ENCODE measurements around the gene TTF1.
"Not testable (repeated sequence)": the region's sequence is repeated elsewhere in the genome, so short reads cannot be mapped to it uniquely, and the experiment has no call there.

The TTF1 gene

DNA sequence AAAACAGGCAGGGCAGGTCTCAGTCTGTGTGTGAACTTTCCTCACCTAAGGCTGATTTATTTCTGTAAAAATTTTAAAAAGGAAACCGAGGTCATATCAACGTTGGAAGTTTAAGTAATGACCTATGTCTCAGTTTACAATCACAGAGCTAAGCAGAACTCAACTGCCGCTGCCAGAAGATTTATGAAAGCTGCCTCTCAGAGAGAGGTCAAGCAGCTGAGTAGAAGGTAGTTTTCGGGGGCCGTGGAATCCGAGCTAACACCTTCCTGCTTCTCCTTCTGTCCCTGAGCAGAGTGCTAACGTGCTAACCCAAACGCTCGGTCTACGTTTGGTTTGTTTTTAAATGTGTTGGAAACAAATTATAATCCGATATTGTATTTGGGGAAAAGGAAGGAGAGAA is 11.1 kb downstream of the TTF1 start:
- no peak overlapping the region for H3K4me3 Mint-ChIP-seq
- no peaks in the 10 kb centered on the region for H3K9me3 Mint-ChIP-seq
- H3K27me3 Mint-ChIP-seq, result no peaks in the 10 kb centered on the region
- H3K4me1 Mint-ChIP-seq (ENCODE audit: low read depth), result peaks cover 3% of the 10 kb centered on the region
- H3K27ac Mint-ChIP-seq, result no peak overlapping the region
- H3K36me3 Mint-ChIP-seq (ENCODE audit: low read depth), result peaks cover 78% of the 10 kb centered on the region

DNA sequence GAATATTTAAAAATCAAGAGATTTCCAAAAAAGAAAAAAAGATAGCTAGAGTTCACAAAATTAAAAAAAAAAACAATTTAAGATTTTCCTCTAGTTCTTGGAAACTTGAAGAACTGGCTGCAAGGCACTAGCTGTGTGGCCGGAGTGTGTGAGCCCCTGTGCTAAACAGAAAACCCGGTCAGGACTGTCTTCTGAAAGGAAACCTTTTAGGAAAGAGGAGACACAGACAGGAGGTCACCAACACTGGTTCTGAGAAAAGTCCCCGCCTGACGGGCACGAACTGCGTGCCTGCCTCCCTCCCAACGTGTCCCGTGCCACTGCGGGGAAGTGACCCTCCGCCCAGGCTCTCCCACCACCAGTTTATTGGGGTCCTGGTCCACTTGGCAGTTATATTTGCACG is 15.2 kb downstream of the TTF1 start:
- Mint-ChIP-seq H3K36me3 (ENCODE audit: low read depth) (peaks cover 86% of the 10 kb centered on the region), H3K27ac (no peak overlapping the region), H3K9me3 (no peaks in the 10 kb centered on the region), H3K4me1 (ENCODE audit: low read depth) (no peaks in the 10 kb centered on the region), H3K27me3 (no peaks in the 10 kb centered on the region), H3K4me3 (no peak overlapping the region)

DNA sequence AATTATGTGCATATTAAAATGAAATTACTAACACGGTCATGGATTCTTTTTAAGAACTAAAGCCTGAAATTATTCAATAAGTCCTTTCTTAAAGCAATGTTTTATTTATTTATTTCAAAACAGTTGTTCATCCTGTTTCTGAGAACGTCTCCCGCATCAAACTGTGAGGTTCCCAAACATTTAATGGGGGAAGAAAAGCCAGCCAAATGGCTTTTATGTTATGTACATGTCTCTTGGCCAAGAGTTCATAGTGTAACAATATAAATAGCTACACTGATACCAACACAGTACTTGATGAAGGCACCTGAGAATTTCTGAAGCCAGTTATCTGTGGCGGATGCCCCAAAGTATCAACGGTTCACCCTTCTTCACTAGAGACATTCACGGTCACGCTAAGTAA is 15.7 kb downstream of the TTF1 start:
- Mint-ChIP-seq H3K36me3 (ENCODE audit: low read depth) (peaks cover 86% of the 10 kb centered on the region), H3K4me1 (ENCODE audit: low read depth) (no peaks in the 10 kb centered on the region)

DNA sequence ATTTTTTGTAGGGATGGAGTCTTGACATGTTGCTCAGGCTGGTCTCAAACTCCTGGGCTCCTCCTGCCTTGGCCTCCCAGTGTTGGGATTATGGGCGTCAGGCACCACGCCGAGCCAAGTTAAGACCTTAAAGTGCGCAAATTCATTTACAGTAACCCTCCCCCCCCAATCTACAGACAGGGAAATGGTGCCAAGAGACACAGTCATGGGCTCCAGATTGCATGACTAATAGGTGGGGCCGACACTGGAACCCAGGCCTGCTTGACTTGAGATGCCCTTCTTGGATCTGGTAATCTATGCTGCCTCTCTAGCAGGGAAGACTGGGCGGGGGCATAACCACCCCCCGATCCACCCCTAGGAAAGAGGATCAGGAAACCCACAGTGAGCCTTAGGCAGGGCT is 19.5 kb downstream of the TTF1 start:
- no peak overlapping the region for H3K27ac Mint-ChIP-seq
- H3K36me3 Mint-ChIP-seq (ENCODE audit: low read depth), result peaks cover 90% of the 10 kb centered on the region
- H3K27me3 Mint-ChIP-seq, result no peaks in the 10 kb centered on the region
- H3K4me3 Mint-ChIP-seq, result no peak overlapping the region
- H3K9me3 Mint-ChIP-seq, result no peaks in the 10 kb centered on the region
- peaks cover 33% of the 10 kb centered on the region for H3K4me1 Mint-ChIP-seq (ENCODE audit: low read depth)

More for the DNA sequence above, 15.7 kb downstream of the TTF1 start:
- Mint-ChIP-seq H3K9me3 (no peaks in the 10 kb centered on the region), H3K27me3 (no peaks in the 10 kb centered on the region), H3K4me3 (no peak overlapping the region), H3K27ac (no peak overlapping the region)

DNA sequence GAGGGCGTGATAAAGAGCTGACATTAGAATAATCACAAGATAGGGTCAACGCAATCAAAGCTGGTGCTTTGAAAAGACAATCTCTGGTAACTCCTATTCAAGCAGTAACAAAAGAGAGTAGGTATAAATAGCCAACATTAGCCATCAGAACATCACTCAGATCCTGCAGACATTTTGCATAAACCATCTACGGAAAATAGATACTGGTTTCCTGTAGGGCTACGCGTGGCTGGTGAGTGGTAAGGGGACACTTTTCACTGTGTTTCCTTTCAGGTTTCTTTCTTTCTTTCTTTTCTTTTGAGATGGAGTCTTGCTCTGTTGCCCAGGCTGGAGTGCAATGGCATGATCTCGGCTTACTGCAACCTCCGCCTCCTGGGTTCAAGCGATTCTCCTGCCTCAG is 22.3 kb downstream of the TTF1 start:
- no peak overlapping the region for H3K27ac Mint-ChIP-seq

DNA sequence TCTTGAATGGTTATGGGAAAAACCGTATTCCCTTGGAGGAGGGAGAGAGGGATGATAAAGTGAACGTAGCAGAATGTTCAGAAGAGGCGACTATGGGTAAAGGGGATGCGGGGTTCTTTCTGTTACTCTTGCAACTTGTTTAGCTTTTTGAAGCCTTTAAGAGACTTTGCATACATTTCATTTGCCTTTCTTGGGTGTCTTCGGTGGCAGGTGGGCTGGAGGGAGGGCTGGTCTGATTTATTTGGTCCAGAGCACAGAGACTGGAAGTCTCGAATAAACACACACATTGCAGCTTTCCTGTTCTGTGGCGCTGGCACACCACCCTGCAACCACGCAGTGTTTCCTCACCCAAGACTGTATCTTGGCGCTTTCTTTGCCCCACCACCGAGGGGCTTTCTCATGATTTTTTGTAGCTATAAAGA is 23.2 kb downstream of the TTF1 start:
- peaks cover 66% of the 10 kb centered on the region for H3K36me3 Mint-ChIP-seq (ENCODE audit: low read depth)
- H3K27me3 Mint-ChIP-seq, result no peaks in the 10 kb centered on the region
- no peaks in the 10 kb centered on the region for H3K9me3 Mint-ChIP-seq
- H3K27ac Mint-ChIP-seq, result peak overlapping the region; percentile 70
- H3K4me1 Mint-ChIP-seq (ENCODE audit: low read depth), result peaks cover 40% of the 10 kb centered on the region
- H3K4me3 Mint-ChIP-seq, result peak overlapping the region; percentile 57

More for the DNA sequence above, 22.3 kb downstream of the TTF1 start:
- peaks cover 40% of the 10 kb centered on the region for H3K4me1 Mint-ChIP-seq (ENCODE audit: low read depth)
- no peaks in the 10 kb centered on the region for H3K9me3 Mint-ChIP-seq
- no peak overlapping the region for H3K4me3 Mint-ChIP-seq
- H3K27me3 Mint-ChIP-seq, result no peaks in the 10 kb centered on the region
- H3K36me3 Mint-ChIP-seq (ENCODE audit: low read depth), result peaks cover 75% of the 10 kb centered on the region

DNA sequence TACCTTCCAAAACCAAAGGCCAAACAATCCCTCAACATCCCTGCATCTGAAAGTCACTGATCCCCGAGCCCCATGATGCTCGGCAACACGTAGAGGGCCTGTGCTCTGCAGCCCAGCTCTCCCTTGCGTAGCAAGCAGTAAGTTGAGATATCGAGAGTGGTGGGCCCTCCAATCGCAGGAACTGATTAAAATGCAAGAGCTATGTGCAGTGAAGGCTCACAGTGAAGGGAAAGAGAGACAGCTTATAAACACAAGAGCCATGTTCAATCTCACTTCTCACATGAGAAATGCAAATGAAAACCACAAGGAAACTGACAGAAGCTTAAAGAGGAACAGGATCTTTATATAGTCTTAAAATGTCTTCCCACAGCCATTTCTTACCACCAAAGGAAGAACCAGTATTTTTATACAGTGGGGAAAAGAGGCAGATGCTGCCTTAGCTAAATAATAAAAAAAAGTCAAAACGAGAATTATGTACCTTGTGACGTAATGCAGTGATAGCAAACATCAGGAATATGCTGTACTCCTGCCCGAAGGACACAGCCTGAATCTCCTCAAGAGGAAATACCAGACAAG is 24.6 kb downstream of the TTF1 start:
- Mint-ChIP-seq H3K9me3 (no peaks in the 10 kb centered on the region), H3K36me3 (ENCODE audit: low read depth) (peaks cover 54% of the 10 kb centered on the region), H3K4me1 (ENCODE audit: low read depth) (peaks cover 40% of the 10 kb centered on the region), H3K27ac (peak overlapping the region; percentile 74), H3K27me3 (no peaks in the 10 kb centered on the region), H3K4me3 (peak overlapping the region; percentile 5)

DNA sequence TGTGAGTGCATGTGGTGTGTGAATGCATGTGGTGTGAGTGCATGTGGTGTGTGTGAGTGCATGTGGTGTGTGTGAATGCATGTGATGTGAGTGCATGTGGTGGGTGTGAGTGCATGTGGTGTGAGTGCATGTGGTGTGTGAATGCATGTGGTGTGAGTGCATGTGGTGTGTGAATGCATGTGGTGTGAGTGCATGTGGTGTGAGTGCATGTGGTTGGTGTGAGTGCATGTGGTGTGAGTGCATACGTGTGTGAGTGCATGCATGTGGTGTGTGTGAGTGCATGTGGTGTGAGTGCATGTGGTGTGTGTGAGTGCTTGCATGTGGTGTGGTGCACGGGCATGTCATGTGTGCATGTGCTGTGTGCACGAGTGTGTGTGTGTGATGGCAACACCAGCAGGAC is 28.2 kb downstream of the TTF1 start:
- H3K4me3 Mint-ChIP-seq, H3K27ac Mint-ChIP-seq, H3K9me3 Mint-ChIP-seq, H3K27me3 Mint-ChIP-seq: not testable (repeated sequence)
- peaks cover 27% of the 10 kb centered on the region for H3K36me3 Mint-ChIP-seq (ENCODE audit: low read depth)
- peaks cover 33% of the 10 kb centered on the region for H3K4me1 Mint-ChIP-seq (ENCODE audit: low read depth)

DNA sequence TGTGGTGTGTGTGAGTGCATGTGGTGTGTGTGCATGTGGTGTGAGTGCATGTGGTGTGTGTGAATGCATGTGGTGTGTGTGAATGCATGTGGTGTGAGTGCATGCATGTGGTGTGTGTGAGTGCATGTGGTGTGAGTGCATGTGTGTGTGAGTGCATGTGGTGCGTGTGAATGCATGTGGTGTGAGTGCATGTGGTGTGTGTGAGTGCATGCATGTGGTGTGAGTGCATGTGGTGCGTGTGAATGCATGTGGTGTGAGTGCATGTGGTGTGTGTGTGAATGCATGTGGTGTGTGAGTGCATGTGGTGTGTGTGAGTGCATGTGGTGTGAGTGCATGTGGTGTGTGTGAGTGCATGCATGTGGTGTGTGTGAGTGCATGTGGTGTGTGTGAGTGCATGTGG is 28.9 kb downstream of the TTF1 start:
- Mint-ChIP-seq H3K4me1 (ENCODE audit: low read depth) (peaks cover 34% of the 10 kb centered on the region), H3K36me3 (ENCODE audit: low read depth) (peaks cover 22% of the 10 kb centered on the region)
- not testable (repeated sequence) for H3K4me3 Mint-ChIP-seq, H3K27ac Mint-ChIP-seq, H3K27me3 Mint-ChIP-seq, H3K9me3 Mint-ChIP-seq

DNA sequence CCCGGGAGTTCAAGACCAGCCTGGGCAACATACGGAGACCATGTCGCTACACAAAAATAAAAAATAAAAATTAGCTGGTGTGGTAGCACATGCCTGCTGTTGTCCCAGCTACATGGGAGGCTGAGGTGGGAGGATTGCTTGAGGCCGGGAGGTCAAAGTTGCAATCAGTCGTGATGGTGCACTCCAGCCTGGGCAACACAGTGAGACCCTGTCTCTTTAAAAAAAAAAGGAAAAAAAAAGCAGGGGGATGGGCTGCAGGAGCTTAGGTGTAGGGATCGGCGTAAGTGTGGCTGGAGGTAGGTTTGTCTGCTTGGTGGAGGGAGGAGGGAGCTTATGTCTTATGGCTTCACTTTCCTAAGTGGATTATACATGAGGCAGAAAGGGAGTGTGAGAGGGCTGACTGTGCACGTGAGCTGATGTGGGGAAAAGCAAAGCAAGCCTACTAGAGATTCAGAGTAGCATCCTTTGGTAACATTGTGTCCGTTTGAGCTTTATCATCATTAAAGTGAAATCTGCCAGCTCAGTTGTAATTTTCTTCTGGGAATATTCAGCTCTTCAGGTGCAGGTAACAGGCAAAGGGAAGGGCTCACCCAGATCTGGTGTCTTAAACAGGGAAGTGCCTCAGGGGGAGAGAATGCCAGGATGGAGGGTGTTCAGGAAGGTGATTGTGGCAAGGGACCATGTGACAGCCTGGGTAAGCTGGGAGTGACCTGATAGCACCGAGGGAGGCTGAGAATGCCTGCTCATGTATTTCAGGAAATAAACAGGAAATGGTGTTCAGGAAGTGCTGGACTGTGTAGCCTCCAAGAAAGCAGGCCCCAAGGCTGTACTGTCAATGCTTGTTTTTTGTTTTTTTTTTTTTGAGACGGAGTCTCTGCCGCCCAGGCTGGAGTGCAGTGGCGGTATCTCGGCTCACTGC is 34.2 kb downstream of the TTF1 start:
- peak overlapping the region; percentile 46 for H3K27ac Mint-ChIP-seq
- H3K4me3 Mint-ChIP-seq, result peak overlapping the region; percentile 0
- H3K9me3 Mint-ChIP-seq, result no peaks in the 10 kb centered on the region
- peaks cover 28% of the 10 kb centered on the region for H3K4me1 Mint-ChIP-seq (ENCODE audit: low read depth)
- H3K27me3 Mint-ChIP-seq, result no peaks in the 10 kb centered on the region
- peaks cover 10% of the 10 kb centered on the region for H3K36me3 Mint-ChIP-seq (ENCODE audit: low read depth)

DNA sequence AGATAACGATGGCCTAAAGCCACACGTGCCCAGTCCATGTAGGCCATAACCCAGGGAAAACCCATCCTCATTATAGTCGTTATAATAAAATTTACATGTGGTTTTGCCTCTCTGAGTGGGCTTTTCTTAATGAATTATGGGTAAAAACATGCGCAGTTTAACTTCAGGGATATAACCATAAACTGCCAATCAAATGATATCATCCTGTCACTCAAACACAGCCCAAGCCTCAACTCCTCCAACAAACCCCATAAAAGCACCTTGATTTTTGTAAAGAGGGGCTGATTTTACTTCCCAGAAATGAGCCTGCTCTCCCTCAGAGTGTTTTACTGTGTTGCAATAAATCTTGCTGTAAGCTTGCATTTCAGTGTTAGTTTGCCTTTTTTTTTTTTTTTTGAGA is 36.0 kb downstream of the TTF1 start:
- Mint-ChIP-seq H3K9me3 (no peaks in the 10 kb centered on the region), H3K27me3 (no peaks in the 10 kb centered on the region), H3K36me3 (ENCODE audit: low read depth) (peaks cover 10% of the 10 kb centered on the region), H3K27ac (no peak overlapping the region), H3K4me3 (no peak overlapping the region), H3K4me1 (ENCODE audit: low read depth) (peaks cover 28% of the 10 kb centered on the region)

DNA sequence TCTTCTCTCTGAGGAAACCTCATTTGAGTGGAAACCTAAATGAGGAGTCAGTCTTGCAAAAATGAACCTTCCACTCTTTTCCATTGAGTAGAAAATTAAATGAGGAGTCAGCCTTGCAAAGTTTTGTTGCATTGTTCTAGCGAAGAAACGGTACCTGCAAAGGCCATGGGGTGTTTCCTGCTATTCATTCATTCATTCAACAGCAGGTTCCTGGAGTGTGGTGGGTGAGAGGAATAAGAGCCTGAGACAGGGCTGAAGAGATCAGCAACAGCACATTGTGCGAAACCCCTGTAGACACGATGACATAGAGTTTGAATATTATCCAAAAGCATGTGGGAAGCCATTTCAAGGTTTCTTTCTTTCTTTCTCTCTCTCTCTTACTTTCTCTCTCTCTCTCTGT is 37.2 kb downstream of the TTF1 start:
- H3K27ac Mint-ChIP-seq, result no peak overlapping the region
- H3K4me1 Mint-ChIP-seq (ENCODE audit: low read depth), result peaks cover 23% of the 10 kb centered on the region
- peaks cover 4% of the 10 kb centered on the region for H3K36me3 Mint-ChIP-seq (ENCODE audit: low read depth)
- no peaks in the 10 kb centered on the region for H3K27me3 Mint-ChIP-seq
- H3K4me3 Mint-ChIP-seq, result no peak overlapping the region
- no peaks in the 10 kb centered on the region for H3K9me3 Mint-ChIP-seq

DNA sequence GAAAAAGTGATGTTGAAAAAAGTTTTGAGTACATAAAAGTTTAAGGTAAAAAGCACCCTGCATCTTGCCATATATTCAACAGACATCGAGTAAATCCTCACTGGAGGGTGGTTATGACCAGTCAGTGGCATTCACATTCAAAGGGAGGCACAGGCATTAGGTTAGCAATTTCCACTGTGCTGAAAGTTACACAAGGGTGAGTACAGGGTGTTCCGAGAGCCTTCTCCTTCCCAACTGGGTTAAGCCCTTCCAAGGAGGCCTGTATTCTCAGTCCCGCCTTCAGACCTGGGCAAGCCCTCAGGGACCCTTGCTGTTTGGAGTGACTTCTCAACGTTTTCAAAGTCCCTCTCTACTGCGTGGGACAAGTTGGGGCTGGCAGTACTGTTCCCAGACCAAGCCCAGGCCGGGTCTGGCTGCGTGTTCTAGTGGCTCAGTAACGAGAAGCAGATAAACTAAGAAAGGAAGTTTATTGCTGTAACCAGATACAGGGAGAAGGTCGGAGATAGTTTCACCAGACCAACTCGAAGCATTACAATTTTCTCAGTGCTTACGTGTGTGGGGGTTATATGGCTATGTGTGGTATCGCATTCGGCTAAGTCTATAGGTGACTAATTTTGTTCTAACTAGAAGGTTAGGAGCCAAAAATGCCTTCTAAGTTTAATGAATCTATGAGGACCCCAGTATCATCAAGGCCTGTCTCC is 38.9 kb downstream of the TTF1 start:
- Mint-ChIP-seq H3K36me3 (ENCODE audit: low read depth) (peaks cover 4% of the 10 kb centered on the region), H3K4me1 (ENCODE audit: low read depth) (peaks cover 6% of the 10 kb centered on the region), H3K4me3 (no peak overlapping the region), H3K27ac (no peak overlapping the region), H3K9me3 (no peaks in the 10 kb centered on the region), H3K27me3 (no peaks in the 10 kb centered on the region)

DNA sequence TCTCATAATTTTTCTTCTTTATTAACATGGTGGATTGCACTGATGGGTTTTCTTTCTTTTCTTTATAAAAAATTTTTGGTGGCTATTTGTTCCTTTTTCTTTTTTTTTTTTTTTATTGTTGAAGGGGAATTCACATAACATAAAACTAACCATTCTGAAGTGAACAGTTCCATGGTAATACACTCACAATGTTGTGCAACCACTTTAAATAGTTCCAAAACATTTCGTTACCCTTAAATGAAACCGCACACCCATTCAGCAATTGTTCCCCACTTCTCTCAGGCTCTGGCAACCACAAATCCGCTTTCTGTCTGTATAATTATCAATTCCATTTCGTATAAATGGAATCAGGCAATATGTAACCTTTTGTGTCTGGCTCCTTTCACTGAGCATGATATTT is 40.2 kb downstream of the TTF1 start:
- Mint-ChIP-seq H3K27ac (no peak overlapping the region), H3K9me3 (no peaks in the 10 kb centered on the region), H3K4me1 (ENCODE audit: low read depth) (no peaks in the 10 kb centered on the region), H3K4me3 (no peak overlapping the region), H3K36me3 (ENCODE audit: low read depth) (no peaks in the 10 kb centered on the region), H3K27me3 (no peaks in the 10 kb centered on the region)

DNA sequence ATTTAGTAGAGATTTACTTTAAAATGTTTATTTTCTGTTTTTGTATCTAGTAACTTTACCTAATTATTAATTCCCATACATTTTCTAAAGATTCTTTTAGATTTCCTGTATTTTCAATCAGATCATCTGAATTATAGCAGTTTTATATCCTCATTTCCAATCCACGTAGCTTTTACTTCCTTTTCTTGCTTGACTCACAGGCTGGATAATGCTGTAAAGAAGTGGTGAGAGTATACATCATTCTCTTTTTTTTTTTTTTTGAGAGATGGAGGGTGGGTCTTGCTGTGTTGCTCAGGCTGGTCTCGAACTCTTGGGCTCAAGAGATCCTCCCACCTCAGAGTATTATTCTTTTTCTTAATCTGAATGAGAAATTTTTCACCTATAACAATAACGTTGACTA is 40.7 kb downstream of the TTF1 start:
- H3K27me3 Mint-ChIP-seq, result no peaks in the 10 kb centered on the region
- no peak overlapping the region for H3K4me3 Mint-ChIP-seq
- H3K36me3 Mint-ChIP-seq (ENCODE audit: low read depth), result no peaks in the 10 kb centered on the region
- H3K27ac Mint-ChIP-seq, result no peak overlapping the region
- no peaks in the 10 kb centered on the region for H3K4me1 Mint-ChIP-seq (ENCODE audit: low read depth)
- H3K9me3 Mint-ChIP-seq, result no peaks in the 10 kb centered on the region

Data from stimulated activated naive CD8-positive, alpha-beta T cell treated with anti-CD3 and anti-CD28 coated beads, Interleukin-15, Interleukin-2, amounts not matched to agents 100 ng/mL and 50 ng/mL, for 24 hours (primary cell).